Activated effector memory CD4-positive, alpha-beta T cell treated with anti-CD3 and anti-CD28 coated beads, Interleukin-2, amount 50 U/mL, for 16 hours (primary cell): ENCODE results near the gene CNOT3.
A peak's percentile ranks its signal among the peaks of the same experiment; 100 is the strongest.

ENCODE experiments used
- DNase-seq: peaks from one replicate; pipeline ENCODE4 v3.0.0-alpha.2; 2020

CNOT3 gene

DNA sequence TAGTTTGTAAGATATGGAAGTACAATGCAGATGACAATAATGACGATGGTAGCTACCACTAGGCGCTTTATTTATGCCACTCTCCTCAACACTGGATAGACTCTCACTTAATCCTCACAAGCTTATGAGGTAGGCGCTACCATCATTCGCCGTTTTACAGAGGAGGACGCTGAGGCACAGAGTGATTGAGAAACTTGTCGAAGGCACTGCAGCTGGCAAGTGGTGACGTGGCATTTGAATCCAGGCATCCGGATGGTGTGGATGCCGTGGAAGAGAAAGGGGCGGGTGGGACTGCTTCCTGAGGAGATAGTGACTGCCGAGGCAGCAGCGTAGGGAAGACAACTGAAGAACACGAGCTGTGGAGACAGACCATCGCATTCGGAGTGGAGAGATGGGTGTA, 61.8 kb downstream of the CNOT3 start:
- no peak for DNase-seq

DNA sequence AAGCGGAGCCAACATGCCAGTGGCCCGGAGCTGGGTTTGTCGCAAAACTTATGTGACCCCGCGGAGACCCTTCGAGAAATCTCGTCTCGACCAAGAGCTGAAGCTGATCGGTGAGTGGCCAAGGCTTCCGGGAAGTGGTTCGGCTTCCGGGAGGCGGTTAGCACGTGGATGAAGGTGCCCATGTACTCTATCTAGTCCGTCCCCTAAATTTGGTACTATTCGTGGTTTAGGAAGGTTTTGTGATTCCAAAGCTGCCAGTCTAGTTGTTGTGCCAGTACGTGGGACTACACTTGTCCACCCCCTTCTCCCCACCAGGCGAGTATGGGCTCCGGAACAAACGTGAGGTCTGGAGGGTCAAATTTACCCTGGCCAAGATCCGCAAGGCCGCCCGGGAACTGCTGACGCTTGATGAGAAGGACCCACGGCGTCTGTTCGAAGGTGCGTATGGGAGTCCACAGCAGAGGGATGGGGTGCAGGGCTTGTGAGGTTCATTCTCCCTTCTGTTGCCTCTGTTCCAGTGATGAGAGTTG, 63.7 kb downstream of the CNOT3 start:
- peak; percentile 69 for DNase-seq

GRCh38 chr19:54201980-54202379, 64.4 kb downstream of the CNOT3 start:
- no peak for DNase-seq

DNA sequence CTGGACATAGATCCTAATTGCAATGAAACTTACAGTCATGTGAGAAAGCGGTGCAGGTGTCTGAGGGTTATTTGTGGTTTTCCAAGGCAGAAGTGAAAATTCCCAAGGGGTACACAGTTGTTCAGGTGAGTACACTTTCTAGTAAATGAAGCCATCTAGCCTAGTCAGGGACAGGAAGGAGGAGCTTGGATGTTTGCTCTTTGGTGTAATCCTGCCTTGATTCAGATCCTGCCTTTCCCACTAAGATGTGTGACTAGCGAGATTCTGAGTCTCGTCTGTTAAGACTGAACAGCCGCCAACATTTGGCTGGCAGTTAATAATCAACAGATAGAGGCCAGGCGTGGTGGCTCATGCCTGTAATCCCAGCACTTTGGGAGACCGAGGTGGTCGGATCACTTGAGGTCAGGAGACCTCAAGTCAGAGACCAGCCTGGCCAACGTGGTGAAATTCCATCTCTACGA, 65.6 kb downstream of the CNOT3 start:
- DNase-seq = no peak

GRCh38 chr19:54204767-54205468, 67.4 kb downstream of the CNOT3 start:
- DNase-seq = no peak
